GM21723 (cell line): ENCODE data around the gene KRTAP10-10.
"Not testable (repeated sequence)": the region's sequence is repeated elsewhere in the genome, so short reads cannot be mapped to it uniquely, and the experiment has no call there.

Experiments
- ATAC-seq: cut with Tn5 transposase; IDR thresholded peaks from one replicate; pipeline ENCODE4 v1.9.1; 2021; ENCODE audit warnings: mild to moderate bottlenecking, moderate library complexity; ENCODE audit not compliant: unreplicated experiment

Gene KRTAP10-10

DNA sequence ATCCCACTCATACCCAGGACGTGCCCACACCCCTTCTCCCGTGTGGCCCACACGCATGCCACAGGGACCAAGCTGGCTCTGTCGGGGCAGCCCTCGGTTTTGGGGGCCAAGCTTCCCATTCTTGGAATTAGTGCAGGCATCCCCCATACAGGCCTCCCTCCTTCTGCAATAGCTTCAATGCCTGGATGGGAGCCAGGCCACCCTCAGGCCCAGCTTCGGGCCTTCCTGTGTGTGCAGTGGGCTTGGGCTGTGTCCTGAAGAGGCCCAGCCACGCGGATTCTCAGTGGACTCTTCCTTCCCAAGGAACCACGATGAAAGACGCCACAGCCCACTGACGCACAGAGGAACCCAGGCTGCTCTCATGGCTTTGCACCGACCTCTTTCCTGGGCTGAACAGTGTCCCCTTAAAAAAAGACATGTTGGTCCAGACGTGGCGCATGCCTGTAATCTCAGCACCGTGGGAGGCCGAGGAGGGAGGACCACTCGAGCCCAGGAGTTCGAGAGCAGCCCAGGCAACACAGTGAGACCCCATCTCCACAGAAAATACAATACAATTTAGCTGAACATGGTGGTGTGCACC lies 12.5 kb downstream of the KRTAP10-10 start:
- ATAC-seq, result no peak

DNA sequence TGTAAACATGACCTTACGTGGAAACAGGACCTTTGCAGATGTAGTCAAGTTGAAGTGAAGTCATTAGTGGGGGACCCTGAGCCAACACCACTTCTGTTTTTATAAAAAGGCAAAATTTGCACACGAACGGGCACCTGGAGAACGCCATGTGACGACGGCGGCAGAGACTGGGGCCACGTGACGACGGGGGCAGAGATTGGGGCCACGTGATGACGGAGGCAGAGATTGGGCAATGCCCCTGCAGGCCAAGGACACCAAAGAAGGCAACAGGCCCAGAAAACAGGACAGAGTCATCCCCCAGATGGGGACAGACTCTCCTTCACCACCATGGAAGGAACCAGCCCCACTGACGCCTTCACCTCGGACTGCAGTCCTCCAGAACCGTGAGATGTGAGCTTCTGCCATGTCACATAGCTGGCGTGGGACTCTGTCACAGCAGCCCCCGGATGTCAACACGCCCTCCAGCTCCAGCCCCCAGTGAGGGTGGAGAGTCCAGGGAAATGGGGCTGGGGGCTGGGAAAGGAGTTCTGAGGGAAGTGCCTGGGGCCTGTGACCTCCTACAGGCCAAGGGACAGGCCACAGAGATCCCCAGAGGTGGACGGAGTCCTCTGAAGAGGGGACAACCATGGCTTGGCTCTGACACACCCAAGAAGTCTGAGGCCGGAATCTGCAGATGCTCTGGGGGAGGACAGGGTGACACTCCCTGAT lies 13.3 kb downstream of the KRTAP10-10 start:
- ATAC-seq, result no peak

DNA sequence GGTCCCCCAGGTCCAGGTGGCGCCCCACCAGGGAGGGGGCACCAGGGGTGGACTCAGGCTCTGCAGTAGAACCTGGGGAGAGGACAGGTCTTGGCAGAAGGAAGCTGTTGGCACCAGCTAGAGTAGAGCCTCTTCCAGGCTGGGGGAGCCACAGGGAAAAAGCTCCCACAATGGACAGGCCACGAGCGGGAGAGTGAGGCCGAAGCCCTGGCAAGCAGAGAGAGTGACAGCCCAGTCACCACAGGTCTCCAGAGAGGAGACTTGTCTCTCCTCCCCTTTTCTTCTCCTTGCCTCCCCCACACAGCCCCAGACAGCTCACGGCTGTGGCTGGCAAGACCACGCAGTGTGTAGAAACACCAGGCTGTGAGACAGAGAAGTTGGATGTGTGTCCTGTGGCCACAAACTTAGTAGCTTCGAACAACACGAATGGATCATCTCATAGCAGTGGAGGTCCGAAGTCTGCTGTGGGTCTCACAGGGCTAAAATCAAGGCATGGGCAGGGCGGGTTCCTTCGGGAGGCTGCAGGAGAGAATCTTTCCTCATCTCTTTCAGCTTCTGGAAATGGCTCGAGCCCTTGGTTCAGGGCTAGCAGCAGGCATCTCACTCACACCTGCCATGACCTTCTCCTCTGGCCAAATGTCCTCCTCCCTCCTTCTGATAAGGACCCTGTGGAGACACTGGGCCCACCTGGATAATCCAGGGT lies 14.0 kb downstream of the KRTAP10-10 start:
- ATAC-seq, result no peak

DNA sequence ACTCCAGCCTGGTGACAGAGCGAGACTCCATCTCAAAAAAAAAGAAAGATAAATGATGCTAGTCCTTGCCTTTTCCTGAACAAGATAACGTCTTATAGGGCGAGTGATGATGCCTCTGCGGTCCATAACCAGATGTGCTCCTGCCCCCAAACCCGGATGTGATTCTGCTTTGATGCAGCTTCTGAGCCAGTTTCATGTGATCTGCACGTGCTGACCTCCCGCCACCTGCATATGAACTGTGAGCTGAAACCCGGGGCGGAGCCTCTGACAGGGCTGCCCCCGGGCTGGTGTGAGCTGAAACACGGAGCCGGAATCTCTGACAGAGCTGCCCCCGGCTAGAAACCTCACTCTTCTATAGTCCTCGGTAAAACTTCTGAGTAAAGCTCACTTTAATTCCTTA lies 16.0 kb downstream of the KRTAP10-10 start:
- no peak for ATAC-seq

DNA sequence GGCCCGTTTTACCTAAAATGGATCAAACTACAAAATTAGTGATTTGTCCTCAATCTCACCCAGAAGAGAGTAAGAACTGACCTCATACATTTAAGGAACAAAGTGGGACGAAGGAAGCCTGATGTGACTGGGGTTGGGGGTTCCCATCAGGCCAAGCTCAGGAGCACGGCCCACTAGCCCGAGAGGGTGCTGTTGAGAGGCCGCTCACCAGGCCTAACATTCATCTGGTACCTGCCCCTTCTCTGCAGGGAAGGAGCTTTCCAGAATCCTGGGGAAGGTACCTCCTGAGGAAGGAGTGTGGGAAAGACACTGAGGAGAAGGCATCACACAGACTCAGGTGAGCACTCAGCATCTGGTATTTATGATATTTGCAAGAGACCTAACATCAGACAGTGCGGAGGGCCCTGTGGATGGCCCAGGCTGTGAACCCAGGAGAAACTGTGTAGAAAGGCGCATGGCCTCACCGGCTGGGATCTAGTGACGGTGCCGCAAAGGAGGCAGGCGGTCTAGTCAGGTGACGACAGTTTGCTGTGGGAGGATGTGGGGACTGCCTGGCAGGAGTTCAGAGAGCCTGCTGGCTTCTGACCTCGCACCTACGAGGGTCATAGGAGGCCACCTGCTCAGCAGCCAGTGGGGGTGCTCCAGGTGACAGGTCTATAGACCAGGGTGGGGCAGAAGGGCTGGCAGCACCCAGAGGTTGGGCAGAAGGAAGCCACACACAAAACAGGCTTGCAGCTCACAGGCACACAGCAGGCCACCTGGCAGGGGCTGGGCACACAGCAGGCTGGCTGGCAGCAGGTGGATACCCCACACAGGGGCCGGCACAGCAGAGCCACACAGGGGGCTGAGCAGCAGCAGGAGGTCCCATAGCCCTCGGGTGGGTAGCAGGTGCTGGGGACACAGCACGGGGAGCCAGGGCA lies 16.8 kb downstream of the KRTAP10-10 start:
- no peak for ATAC-seq

DNA sequence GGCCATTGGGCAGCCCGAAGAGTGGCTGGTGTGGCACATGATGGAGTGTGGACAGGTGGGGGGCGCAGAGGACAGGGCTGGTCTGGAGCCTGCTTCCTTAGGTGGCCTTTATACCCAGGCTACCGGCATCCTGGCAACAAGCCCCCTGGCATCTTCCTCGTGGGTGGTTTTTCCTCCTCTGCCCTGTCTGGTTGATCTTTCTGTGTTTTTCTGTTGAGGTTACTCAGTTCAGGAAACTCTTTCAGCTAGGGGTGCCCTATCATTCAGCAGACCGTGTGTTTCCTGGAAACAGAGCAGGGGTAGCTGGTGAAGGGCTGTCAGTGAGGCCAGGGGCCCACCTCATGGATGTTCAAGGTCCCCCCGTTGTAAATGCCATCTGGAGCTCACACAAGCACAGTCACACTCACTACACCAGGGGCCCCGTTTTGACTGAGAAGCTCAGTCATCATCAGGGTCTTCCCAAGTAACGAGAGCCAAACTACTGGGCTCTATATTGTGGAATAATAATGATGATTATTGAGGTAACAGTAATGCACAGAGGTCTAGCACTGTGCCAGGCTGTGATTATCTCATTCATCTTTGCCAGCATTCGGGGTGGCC lies 17.5 kb downstream of the KRTAP10-10 start, which contains the start of gene KRTAP12-4:
TSS of gene KRTAP12-4 (minus strand) at position 84 of the 600 bp plus-strand sequence. CDS start at position 39, 45 bp downstream.
- no peak for ATAC-seq

DNA sequence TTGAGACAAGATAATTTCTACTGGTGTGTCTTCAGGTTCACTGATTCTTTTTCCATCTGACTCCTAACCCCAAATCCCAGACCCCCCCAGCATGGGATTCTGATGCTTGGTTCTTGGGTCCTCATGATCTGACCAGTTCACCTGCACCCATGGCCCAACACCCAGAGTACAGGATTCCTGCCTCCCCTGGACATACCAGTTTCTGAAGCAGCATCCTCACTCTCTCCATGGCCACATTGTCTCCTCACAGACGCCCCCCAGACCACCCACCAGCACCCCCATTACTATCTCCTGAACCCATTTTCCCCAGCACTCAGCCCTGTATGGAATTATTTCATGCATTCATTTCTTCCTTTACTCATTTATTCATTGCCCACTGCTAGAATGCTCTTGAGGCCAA lies 19.7 kb downstream of the KRTAP10-10 start:
- ATAC-seq, result no peak

DNA sequence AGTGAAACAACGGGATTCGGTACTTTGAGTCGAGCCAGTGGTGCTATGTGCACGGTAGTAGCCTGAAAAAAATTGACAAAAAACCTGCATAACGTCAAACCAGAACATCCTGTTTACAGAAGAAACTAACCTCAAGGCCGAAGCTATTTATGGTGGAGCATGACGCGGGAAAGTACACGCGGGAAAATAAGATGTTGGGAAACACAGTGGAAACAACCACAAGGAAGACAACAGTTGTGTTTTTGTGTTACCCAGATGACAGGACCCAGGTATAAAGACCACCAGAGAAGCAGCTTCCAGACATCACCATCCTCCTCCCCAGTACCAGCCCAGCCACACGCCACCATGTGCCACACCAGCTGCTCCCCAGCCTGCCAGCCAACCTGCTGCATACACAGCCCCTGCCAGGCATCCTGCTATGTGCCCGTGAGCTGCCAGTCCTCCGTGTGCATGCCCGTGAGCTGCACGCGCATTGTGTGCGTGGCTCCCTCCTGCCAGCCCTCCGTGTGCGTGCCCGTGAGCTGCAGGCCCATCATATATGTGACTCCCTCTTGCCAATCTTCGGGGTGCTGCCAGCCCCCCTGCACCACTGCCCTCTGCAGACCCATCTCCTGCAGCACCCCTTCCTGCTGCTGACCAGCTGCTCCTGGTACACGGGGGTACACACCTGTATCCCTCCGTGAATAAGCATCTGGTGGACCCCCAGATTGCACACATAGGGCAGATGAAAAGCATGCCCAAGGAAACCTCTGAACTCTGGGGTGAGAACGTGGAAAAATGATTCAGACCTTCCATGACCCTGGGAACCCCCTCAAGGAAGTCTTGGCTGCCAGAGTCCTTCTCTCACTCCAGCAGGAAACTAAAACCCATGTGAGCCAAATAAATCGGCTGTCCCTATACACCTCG lies 20.7 kb downstream of the KRTAP10-10 start, which contains the start of gene KRTAP12-3:
TSS of gene KRTAP12-3 (plus strand) at position 298 of the 906 bp plus-strand sequence. CDS start at position 346, 48 bp downstream.
- ATAC-seq, result no peak

DNA sequence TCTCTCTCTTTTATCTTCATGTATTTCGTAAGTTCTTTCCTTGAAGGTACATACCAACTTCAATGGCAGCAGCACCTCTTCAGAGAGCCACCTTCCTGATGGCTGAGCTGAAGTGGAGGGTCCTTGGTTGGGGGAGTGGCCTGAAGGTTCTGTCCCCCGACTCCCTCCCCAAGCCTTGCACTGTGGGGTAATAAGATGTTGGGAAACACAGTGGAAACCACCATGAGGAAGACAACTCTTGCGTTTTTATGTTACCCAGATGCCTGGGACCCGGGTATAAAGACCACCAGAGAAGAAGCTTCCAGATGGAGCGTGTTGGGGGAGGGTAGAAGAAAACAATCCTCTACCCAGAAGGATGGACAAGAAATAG lies 21.4 kb downstream of the KRTAP10-10 start:
- no peak for ATAC-seq

DNA sequence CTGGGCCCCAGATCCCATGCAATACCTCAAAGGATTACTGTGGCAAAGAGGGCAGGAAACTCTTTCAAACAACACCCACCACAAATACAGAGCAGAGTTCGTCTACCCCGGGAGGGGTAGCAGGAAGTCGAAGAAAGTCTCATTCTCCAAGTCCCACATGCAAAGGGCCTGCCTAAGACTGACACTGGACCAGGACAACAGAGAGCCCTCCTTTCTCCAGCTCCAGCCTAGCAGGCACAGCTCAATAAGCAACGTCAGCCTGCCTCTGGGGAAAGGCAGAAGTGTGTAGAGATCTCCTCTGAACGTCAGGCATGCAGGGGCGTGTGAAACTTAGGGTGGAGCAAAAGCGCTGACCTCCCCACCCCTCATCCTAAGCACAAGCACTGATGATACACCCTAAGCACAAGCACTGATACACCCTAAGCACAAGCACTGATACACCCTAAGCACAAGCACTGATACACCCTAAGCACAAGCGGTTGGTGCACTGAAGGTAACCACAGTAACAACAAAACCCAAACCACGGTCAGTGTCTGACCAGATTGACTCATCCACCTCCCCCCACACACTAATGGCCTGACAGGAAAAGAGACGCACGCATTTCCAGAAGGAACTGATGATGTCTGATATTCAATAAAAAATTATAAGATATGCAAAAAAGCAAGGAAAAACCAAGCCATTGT lies 21.9 kb downstream of the KRTAP10-10 start:
- no peak for ATAC-seq

DNA sequence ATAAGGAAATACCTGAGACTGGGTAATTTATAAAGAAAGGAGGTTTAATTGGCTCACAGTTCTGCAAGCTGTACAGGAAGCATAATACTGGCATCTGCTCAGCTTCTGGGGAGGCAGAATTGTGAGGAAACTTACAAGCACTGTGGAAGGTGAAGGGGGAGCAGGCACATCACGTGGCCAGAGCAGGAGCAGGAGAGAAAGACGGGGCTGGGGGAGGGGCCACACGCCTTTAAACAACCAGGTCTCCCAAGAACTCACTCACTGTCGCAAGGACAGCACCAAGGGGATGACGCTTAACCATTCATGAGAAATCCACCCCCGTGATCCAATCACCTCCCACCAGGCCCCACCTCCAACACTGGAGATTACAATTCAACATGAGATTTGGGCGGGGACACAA lies 24.4 kb downstream of the KRTAP10-10 start:
- not testable (repeated sequence) for ATAC-seq

DNA sequence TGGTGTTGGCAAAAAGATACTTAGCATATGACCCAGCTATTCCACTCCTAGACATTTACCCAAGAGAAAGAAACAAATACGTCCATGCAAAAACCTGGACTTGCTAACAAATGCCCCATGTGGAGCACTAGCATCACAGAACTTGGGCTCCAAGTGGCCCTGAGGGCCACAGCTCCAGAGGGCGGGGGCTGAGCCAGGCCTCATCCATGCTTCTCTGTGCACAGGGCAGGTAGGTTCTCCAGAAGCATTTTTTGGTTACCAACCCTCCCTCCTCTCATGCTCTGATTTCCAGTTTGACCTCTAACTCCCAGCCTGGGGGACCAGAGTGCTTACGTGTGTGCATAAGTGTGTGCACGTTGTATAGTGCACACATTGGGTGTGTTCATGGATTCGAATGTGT lies 27.5 kb downstream of the KRTAP10-10 start:
- no peak for ATAC-seq

DNA sequence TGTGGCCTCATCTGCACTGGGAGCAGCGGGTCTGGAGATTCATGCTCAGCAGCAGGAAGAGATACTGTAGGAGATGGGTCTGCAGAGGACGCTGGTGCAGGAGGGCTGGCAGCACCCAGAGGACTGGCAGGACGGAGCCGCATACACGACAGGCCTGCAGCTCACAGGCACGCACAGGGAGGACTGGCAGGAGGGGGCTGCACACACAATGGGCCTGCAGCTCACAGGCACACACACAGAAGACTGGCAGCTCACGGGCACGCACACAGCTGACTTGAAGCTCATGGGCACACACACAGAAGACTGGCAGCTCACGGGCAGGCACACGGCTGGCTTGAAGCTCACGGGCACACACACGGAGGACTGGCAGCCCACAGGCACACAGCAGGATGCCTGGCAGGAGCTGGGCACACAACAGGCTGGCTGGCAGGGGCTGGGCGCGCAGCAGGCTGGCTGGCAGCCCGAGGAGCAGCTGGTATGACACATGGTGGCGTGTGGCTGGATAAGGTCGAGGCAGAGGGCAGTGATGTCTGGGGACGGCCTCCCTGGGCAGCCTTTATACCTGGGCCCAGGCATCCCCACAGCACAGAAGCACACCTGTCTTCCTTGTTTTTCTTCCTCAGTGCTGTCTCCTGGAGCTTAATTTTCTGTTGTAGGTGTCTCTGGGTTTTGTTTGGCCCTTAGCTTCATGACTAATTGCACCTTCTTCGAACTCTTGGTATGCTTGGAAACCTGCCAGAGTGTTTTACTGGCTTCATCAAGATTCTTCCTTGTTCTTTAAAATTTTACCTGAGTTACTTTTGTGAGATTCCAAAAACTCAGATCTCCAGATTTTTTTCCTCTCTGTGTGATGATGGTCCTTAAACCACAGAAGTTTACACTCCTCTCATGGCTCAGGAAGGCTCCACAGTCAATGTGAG lies 29.5 kb downstream of the KRTAP10-10 start, which contains the start of gene KRTAP12-2:
TSS of gene KRTAP12-2 (minus strand) at position 527 of the 920 bp plus-strand sequence. CDS start at position 486, 41 bp downstream.
- ATAC-seq, result no peak

DNA sequence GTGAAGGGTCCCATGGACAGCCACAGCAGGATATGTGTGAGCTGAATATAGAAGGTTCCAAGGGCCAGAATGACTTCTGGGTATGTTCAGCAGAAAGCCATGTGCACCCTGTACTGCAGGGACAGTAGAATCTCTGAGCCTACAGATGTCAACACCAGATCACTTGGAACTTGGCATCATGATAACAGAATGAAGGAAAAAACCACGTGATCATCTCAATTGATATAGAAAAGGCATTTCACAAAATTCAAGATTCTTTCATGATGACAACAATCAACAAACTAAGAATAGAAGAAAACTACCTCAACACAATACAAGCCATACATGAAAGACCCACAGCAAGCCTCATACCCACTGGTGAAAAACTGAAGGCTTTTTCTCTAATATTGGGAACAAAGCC lies 30.5 kb downstream of the KRTAP10-10 start:
- ATAC-seq, result no peak

DNA sequence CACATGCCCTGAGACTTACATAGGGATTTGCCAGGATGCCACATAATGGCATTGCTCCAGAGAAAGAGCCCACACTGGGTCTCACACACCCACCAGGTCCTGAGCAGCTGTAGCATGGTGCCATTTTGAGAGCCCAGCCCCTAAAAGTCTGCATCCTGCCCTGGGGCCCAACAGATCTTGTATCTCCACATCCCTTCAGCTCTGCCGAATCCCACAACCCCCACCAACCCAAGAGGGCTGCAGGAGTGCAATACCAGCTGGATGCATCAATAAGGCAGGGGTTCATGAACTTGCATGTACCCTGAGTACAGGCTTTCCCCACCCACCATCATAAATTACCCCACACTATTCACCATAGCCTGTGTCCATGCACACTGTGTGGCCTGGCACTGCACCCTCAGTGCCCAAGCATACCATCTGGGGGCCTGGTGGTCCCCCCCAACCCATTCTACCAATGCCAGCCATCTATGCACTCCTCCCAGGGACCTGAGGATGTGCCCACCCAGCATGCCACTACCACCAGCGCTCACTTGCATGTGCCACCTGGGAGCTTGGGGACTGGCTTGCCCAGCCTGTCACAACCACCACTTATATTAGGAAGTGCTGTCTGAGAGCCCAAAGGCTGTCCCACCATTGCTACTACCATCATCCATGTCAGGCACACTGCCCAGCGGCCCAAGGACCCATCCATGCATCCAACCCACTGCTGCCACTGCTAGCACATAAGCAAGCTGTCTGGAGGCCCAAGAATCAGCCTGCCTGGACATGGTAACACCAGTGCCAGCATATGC lies 33.7 kb downstream of the KRTAP10-10 start:
- no peak for ATAC-seq

DNA sequence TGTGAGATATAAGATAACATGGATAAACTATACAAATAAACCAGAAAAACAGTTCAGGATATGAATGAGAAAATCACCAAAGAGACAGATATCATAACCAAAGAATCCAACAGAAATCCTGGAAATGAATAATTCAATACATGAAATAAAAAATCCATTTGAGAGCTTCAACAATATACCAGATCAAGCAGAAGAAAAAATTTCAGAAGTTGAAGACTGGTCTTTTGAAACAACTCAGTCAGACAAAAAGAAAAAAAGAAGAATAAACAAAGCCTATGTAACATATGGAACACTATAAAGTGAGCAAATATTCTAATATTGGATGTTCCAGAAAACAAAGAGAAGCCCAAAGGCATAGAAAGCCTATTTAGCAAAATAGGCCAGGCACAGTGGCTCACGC lies 34.8 kb downstream of the KRTAP10-10 start:
- no peak for ATAC-seq

DNA sequence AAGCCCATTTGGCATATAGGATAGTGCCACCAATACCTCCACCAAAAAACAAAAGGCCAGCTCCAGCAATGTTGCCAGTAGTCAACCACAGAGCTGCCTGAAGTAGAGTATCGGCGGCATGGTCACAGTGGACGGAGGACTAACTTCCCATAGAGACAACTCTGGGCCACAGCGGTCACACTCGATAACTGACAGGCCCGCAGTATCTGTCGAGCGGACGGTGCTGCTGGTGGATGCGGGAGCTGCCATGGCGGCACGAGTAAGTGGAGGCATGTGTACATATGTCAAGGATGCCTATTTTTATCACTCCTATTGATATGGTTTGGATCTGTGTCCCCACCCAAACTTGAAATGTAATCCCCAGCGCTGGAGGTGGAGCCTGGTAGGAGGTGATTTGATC lies 40.7 kb downstream of the KRTAP10-10 start:
- ATAC-seq, result no peak
